Testis (tissue), 3 donors: ENCODE measurements around the gene HTR7. TPM values are rescaled to one million over a fixed set of nuclear protein-coding genes. Genes with fewer than 3 reads are reported as not detected.

Experiments used
- DNase-seq: peaks from one replicate; pipeline ENCODE4 v3.0.0-alpha.2; 2019
- H3K27ac ChIP-seq, 2 donors: fragments of 200-600 bp; sonication (generic); one replicate each; pipeline ENCODE4 v1.5.1; 2019
- H3K27me3 ChIP-seq: fragments of 200-600 bp; sonication (generic); one replicate; pipeline ENCODE4 v1.5.1; 2019
- H3K36me3 ChIP-seq: fragments of 200-600 bp; sonication (generic); one replicate; pipeline ENCODE4 v1.5.1; 2017; ENCODE audit warnings: low read depth; ENCODE audit errors: missing control alignments
- H3K4me1 ChIP-seq: fragments of 200-600 bp; sonication (generic); one replicate; pipeline ENCODE4 v1.5.1; 2019
- H3K4me3 ChIP-seq, 2 donors: fragments of 200-600 bp; sonication (generic); one replicate each; pipeline ENCODE4 v1.5.1; 2017 to 2019
- H3K9me3 ChIP-seq: fragments of 200-600 bp; sonication (generic); one replicate; pipeline ENCODE4 v1.5.1; 2017
- CTCF ChIP-seq, 3 experiments: fragments of 450-650 bp in 2 of 3; fragments of 200-600 bp in 1 of 3; sonication (generic) in 1 of 3; IDR thresholded peaks; one replicate each; pipeline ENCODE4 v1.5.1; 2016 to 2019; ENCODE audit warnings: antibody characterized with exemption in 3 of 3, mild to moderate bottlenecking in 2 of 3, moderate library complexity in 1 of 3
- POLR2A ChIP-seq: fragments of 450-650 bp; IDR thresholded peaks from one replicate; pipeline ENCODE4 v1.6.1; 2017; ENCODE audit warnings: antibody characterized with exemption, mild to moderate bottlenecking, moderate library complexity
- WGBS, 2 donors: methylation state at CpG; one replicate each; pipeline ENCODE4 v1.1.5; 2018; 5-methylcytosine and 5-hydroxymethylcytosine counted together
- intact Hi-C: fragments of 100-400 bp; cut with DNase I; formaldehyde crosslinking; loops from one replicate; pipeline ENCODE4 v1.15.1; 2023; ENCODE audit warnings: low total_unique reads
- polyA plus RNA-seq: library from polyadenylated mRNA; stranded (reverse); fragments of 350-450 nt; fragmentation: Illumina TruSeq; extraction: RNeasy Lipid Tissue Mini Kit (QIAGEN cat#74804); gene quantifications from one replicate; pipeline ENCODE4 v1.2.3, GENCODE V29; 2014; ENCODE audit warnings: low read depth, low replicate concordance; ENCODE audit not compliant: insufficient read depth
- total RNA-seq, 2 donors: library from RNA; depleted of rRNA; stranded (reverse); fragments of >200 nt; gene quantifications; one replicate each; pipeline ENCODE4 v1.2.3, GENCODE V29; 2016

Gene HTR7
- total and polyA plus RNA-seq, 3 donors from 2014 or later, result 8.3 to 26.2 (median 9.4) TPM

- H3K4me3 ChIP-seq, result no peak overlapping the region
- H3K36me3 ChIP-seq, result no peaks in the 10 kb centered on the region
- no peaks in the 10 kb centered on the region for H3K27me3 ChIP-seq
- 67 to 82% methylated on average over 1 of the region's 1 CpG for WGBS, 2 donors
- no peak for DNase-seq
- H3K9me3 ChIP-seq, result no peaks in the 10 kb centered on the region
- no peak overlapping the region for H3K27ac ChIP-seq
- H3K4me1 ChIP-seq, result no peaks in the 10 kb centered on the region
- TF ChIP-seq POLR2A (no peak), CTCF (IDR thresholded peaks at IDR 0.05) (no peak)
- intact Hi-C loops, result no loop called here
Observed at GRCh38 chr10:90806677-90807076, 51.2 kb downstream of the HTR7 start.

GRCh38 chr10:90805206-90805605 is 52.6 kb downstream of the HTR7 start:
- no peak for TF ChIP-seq CTCF (IDR thresholded peaks at IDR 0.05)
- TF ChIP-seq POLR2A, result no peak
- no peaks in the 10 kb centered on the region for H3K27me3 ChIP-seq
- H3K4me3 ChIP-seq, result no peak overlapping the region
- 53 to 65% methylated on average over 1 of the region's 1 CpG for WGBS, 2 donors
- intact Hi-C loops, result no loop called here
- H3K9me3 ChIP-seq, result no peaks in the 10 kb centered on the region
- no peak for DNase-seq
- H3K27ac ChIP-seq, result no peak overlapping the region
- no peaks in the 10 kb centered on the region for H3K4me1 ChIP-seq
- H3K36me3 ChIP-seq, result no peaks in the 10 kb centered on the region

GRCh38 chr10:90804354-90804753 is 53.5 kb downstream of the HTR7 start:
- no peaks in the 10 kb centered on the region for H3K4me1 ChIP-seq
- H3K27me3 ChIP-seq, result no peaks in the 10 kb centered on the region
- WGBS, 2 donors, result 65 to 80% methylated on average over 3 of the region's 3 CpGs
- TF ChIP-seq POLR2A (no peak), CTCF (IDR thresholded peaks at IDR 0.05) (no peak)
- no peak for DNase-seq
- intact Hi-C loops, result no loop called here
- no peak overlapping the region for H3K27ac ChIP-seq
- no peak overlapping the region for H3K4me3 ChIP-seq
- H3K36me3 ChIP-seq, result no peaks in the 10 kb centered on the region
- no peaks in the 10 kb centered on the region for H3K9me3 ChIP-seq

GRCh38 chr10:90801608-90802007 is 56.2 kb downstream of the HTR7 start:
- DNase-seq, result no peak
- no peaks in the 10 kb centered on the region for H3K27me3 ChIP-seq
- no peak overlapping the region for H3K4me3 ChIP-seq
- 65 to 75% methylated on average over 1 of the region's 1 CpG for WGBS, 2 donors
- no peaks in the 10 kb centered on the region for H3K9me3 ChIP-seq
- intact Hi-C loops, result no loop called here
- H3K4me1 ChIP-seq, result no peaks in the 10 kb centered on the region
- TF ChIP-seq POLR2A (no peak), CTCF (IDR thresholded peaks at IDR 0.05) (no peak)
- no peaks in the 10 kb centered on the region for H3K36me3 ChIP-seq
- H3K27ac ChIP-seq, result no peak overlapping the region

GRCh38 chr10:90800232-90800796 is 57.5 kb downstream of the HTR7 start:
- DNase-seq, result no peak
- intact Hi-C loops, result no loop called here
- H3K4me1 ChIP-seq, result no peaks in the 10 kb centered on the region
- H3K27ac ChIP-seq, result no peak overlapping the region
- WGBS, 2 donors, result 80 to 89% methylated on average over 5 of the region's 5 CpGs
- H3K36me3 ChIP-seq, result no peaks in the 10 kb centered on the region
- no peaks in the 10 kb centered on the region for H3K9me3 ChIP-seq
- H3K4me3 ChIP-seq, result no peak overlapping the region
- TF ChIP-seq CTCF (IDR thresholded peaks at IDR 0.05) (no peak), POLR2A (no peak)
- H3K27me3 ChIP-seq, result no peaks in the 10 kb centered on the region
